NK-92 (cell line): ENCODE results near the gene GABRP.
"Not testable (repeated sequence)": the region's sequence is repeated elsewhere in the genome, so short reads cannot be mapped to it uniquely, and the experiment has no call there.

Experiments
- DNase-seq: peaks from one replicate; lab custom pipeline; 2025; ENCODE audit not compliant: unreplicated experiment; lab: John Stamatoyannopoulos, UW

GABRP gene

DNA sequence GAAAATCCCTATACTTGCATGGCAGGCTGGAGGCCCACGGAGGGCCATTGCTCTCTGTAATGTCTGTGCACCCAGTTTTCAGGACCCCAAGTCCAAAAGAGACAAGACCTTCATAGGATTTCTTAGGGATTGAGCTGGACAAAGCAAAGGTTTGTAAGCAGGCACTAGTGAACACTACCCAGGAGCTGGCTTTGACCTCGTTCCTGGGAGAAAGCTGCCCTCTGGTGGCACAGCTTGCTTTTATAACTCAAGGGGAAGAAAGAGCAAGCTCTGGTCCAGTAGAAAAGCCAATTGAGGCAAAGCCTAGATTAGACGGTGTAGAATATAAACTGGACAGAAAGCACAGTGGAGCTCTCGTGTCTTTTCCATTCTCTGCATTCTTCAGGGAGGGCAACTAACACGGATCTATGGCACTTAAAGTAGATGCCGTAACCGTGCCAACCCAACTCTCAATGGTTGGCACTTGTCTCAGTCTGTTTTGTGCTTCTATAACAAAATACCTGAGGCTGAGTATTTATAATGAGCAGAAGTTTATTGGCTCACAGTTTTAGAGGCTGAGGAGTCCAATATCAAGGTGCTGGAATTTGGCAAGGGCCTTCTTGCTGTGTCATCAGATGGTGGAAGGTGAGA is 7.9 kb downstream of the GABRP start:
- DNase-seq, result no peak

- DNase-seq, result no peak
Measured at GRCh38 chr5:170792878-170793277, 9.4 kb downstream of the GABRP start.

- no peak for DNase-seq
Measured at GRCh38 chr5:170795154-170795553, 11.6 kb downstream of the GABRP start.

DNA sequence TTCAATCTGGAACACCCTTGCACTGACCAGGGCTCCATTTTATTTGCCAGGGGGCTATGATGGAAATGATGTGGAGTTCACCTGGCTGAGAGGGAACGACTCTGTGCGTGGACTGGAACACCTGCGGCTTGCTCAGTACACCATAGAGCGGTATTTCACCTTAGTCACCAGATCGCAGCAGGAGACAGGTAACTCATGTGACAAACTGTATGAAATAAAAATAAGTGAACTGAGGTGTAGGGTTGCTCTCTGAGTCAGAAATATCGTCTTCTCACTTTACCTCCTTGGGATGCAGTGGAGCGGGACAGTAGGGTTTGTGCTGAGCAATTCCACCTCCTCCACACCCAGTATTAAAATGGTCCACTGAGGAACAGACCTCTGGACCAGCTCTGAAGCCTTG is 22.1 kb downstream of the GABRP start:
- no peak for DNase-seq

- no peak for DNase-seq
Measured at GRCh38 chr5:170809551-170809950, 26.0 kb downstream of the GABRP start.

DNA sequence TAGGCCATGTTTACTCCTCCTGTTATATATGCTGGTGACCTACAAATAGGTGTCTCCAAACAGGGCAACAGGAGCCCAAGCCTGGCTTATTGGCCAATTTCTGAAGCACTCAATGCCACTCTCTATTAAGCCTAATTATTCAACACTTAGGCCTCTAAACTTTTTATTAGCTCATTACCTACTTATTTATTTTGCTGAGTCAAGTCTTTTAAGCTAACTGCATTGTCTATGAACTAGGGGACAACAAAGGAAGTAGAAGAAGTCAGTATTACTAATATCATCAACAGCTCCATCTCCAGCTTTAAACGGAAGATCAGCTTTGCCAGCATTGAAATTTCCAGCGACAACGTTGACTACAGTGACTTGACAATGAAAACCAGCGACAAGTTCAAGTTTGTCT is 28.2 kb downstream of the GABRP start:
- no peak for DNase-seq

DNA sequence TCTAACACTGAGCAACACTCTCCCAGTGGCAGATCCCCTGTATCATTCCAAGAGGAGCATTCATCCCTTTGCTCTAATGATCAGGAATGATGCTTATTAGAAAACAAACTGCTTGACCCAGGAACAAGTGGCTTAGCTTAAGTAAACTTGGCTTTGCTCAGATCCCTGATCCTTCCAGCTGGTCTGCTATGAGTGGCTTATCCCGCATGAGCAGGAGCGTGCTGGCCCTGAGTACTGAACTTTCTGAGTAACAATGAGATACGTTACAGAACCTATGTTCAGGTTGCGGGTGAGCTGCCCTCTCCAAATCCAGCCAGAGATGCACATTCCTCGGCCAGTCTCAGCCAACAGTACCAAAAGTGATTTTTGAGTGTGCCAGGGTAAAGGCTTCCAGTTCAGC is 29.7 kb downstream of the GABRP start:
- DNase-seq, result no peak

- DNase-seq, result no peak
Measured at GRCh38 chr5:170817195-170817594, 33.7 kb downstream of the GABRP start.

DNA sequence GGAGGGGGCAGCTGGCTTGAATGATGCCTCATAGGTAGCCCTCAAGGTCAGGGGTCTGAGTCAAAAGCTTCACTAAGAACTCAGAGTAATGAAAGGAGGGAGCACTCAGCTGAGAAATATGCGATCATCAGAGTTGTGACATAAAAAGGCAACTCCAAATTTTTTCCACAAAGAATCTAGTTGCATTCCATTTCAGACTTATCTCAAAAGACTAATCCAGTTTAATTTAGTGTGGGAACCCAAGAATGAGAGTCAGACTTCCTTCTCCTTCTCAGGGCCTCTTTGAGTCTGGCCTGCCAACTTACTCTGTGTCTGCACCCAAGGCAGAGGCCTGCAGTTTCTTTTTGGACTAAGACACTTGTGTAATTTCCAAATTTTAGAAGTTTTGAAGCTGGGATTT is 34.7 kb downstream of the GABRP start:
- no peak for DNase-seq

GRCh38 chr5:170819824-170820223 is 36.3 kb downstream of the GABRP start:
- no peak for DNase-seq

GRCh38 chr5:170821257-170821800 is 37.8 kb downstream of the GABRP start:
- no peak for DNase-seq

DNA sequence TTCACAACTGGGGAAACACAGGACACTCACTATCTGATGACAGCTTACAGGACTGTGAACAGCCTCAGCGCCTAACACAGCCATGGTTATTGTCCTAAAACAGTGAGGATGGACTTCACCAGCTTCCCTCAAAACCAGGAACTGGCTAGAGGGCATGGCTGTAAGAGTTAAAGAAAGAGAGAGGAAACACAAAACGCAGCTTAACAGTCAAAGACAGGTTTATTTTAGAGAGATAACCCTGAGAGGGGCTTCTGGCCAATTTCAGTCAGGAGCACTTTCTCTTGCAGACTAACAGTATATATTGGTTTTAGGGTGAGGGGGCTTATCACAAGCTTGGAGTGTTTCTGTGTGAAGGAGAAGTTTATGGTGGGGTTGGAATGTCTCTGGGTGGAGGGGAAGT is 42.6 kb downstream of the GABRP start:
- no peak for DNase-seq

DNA sequence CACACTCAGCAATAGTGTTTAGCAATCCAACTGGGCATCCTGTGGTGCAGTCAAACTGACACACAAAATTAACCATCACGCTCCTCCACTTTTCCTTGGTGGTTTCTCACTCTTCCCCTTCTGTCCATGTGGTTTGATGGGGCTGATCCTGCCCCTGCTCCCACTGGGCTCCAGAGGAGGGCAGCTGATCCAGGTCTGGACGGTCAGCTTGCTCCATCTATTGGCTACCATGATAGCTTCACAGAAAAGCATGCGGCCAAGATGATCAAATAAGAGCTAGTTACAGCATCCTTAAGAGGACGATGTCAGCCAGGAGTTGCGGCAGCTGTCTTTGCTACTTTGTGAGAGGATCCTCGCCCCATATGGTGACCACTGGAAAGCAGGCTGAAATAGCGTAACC is 48.7 kb downstream of the GABRP start:
- DNase-seq, result no peak

- DNase-seq, result not testable (repeated sequence)
Measured at GRCh38 chr5:170833981-170834380, 50.5 kb downstream of the GABRP start.

- DNase-seq, result no peak
Measured at GRCh38 chr5:170836226-170836625, 52.7 kb downstream of the GABRP start.

DNA sequence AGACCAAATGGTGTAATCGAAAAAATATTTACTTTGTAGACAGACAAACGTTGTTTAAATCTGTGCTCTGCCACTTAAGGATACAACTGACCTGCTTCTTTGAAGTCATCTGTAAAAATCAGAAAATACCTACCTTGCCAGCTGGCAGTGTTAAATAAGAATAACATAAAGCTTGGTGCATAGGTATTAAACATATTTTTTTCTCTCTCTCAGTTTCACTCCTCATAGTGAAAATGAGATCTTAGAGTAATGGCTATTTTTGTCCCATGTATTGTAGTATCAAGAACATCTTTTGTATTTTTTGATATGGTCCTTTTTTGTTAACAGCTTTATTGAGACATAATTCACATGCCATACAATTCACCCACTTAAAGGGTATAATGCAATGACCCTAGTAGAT is 60.3 kb downstream of the GABRP start:
- DNase-seq, result no peak

DNA sequence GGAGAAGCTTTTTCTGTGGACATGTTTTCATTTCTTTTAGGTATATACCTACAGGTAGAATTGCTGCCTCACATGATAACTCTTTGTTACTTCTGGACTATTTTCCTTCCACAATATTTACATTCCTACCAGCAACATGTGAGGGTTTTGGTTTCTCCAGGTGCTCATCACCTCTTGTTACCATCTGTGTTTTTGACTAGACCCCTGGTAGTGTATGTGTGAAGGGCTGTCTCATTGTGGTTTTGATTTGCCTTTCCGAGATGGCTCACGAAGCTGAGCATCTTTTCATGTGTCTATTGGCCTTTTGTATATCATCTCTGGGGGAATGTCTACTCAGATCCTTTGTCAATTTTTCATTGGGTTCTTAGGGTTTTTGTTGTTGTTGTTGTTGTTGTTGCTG is 61.1 kb downstream of the GABRP start:
- no peak for DNase-seq

- DNase-seq, result no peak
Measured at GRCh38 chr5:170846416-170846815, 62.9 kb downstream of the GABRP start.

GRCh38 chr5:170846846-170847245 is 63.3 kb downstream of the GABRP start:
- no peak for DNase-seq

GRCh38 chr5:170848033-170848432 is 64.5 kb downstream of the GABRP start:
- DNase-seq, result no peak

GRCh38 chr5:170849374-170849773 is 65.8 kb downstream of the GABRP start:
- no peak for DNase-seq

DNA sequence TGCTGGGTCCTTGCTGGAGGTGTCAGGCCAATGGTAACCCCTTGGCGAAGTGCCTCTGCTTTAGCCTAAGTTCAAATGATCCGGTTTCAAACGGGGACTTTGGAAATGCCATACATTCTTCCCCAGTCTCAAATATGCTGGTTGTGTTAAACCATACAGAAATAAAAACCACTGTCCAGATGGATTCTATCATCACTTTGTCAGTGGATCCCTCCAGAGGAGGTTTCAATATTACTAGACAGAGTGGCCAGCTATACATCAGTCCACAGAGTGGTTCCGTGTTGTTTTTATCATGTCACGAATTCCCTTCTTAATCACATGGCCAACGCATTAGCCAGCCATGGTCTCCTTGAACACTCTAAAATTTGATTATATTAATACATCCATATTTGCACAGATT is 71.0 kb downstream of the GABRP start:
- no peak for DNase-seq

- no peak for DNase-seq
Measured at GRCh38 chr5:170857066-170857465, 73.5 kb downstream of the GABRP start.
